GM12878 (cell line): Measurements from ENCODE around the gene IFIT3. TPM values are rescaled to one million over a fixed set of nuclear protein-coding genes. Genes with fewer than 3 reads are reported as not detected.

Experiments
- CHD4 ChIP-seq: fragments of 200-600 bp; sonication (generic); IDR thresholded peaks from 2 replicates; pipeline ENCODE4 v1.6.1; 2016; ENCODE audit warnings: mild to moderate bottlenecking
- CTCF ChIP-seq, 3 experiments: IDR thresholded peaks in 2 of 3; conservative IDR thresholded peaks in 1 of 3; 2 replicates each; pipeline ENCODE4 v1.5.1; 2011; ENCODE audit warnings: low read depth in 3 of 3, low read length in 3 of 3, mild to moderate bottlenecking in 3 of 3, control low read depth in 2 of 3, moderate library complexity in 2 of 3, inconsistent platforms in 1 of 3, mixed read lengths in 1 of 3; ENCODE audit not compliant: control insufficient read depth in 2 of 3, insufficient read depth in 1 of 3; ENCODE audit errors: extremely low read depth in 1 of 3
- CUX1 ChIP-seq: IDR thresholded peaks from 2 replicates; pipeline ENCODE4 v1.6.1; 2012; ENCODE audit warnings: improper control_type of control experiment, low read depth, low read length; ENCODE audit not compliant: insufficient replicate concordance
- KLF5 ChIP-seq: fragments of 450-650 bp; IDR thresholded peaks from 2 replicates; pipeline ENCODE4 v1.6.1; 2014; ENCODE audit warnings: mild to moderate bottlenecking; ENCODE audit not compliant: partially characterized antibody
- MEF2B ChIP-seq: fragments of 450-650 bp; IDR thresholded peaks from 2 replicates; pipeline ENCODE4 v1.6.1; 2018; ENCODE audit warnings: mild to moderate bottlenecking, moderate library complexity; ENCODE audit not compliant: partially characterized antibody, poor library complexity, severe bottlenecking
- MXI1 ChIP-seq: fragments of 150-350 bp; IDR thresholded peaks from 2 replicates; pipeline ENCODE4 v1.6.1; 2011; ENCODE audit warnings: low read depth, mild to moderate bottlenecking, inconsistent platforms, low read length, improper control_type of control experiment
- NFIC ChIP-seq: IDR thresholded peaks from 2 replicates; pipeline ENCODE4 v1.6.1; 2012; ENCODE audit warnings: low read depth, mild to moderate bottlenecking, inconsistent platforms, low read length, moderate library complexity
- NR2F1 ChIP-seq: fragments of 450-650 bp; conservative IDR thresholded peaks from 2 replicates; pipeline ENCODE4 v1.6.1; 2017; ENCODE audit warnings: mild to moderate bottlenecking
- STAT1 ChIP-seq: fragments of 450-650 bp; conservative IDR thresholded peaks from 2 replicates; pipeline ENCODE4 v1.6.1; 2014; ENCODE audit warnings: antibody characterized with exemption, mild to moderate bottlenecking
- ZNF592 ChIP-seq: fragments of 450-650 bp; IDR thresholded peaks from 2 replicates; pipeline ENCODE4 v1.6.1; 2017; ENCODE audit warnings: mild to moderate bottlenecking, moderate library complexity
- ZNF622 ChIP-seq: fragments of 450-650 bp; IDR thresholded peaks from 2 replicates; pipeline ENCODE4 v1.6.1; 2017; ENCODE audit warnings: mild to moderate bottlenecking, inconsistent platforms
- polyA plus RNA-seq, 11 experiments: library from polyadenylated mRNA; depleted of rRNA in 4 of 11; unstranded in 6 of 11; stranded (reverse) in 5 of 11; fragments of >200 nt; fragmentation: Nextera tagmentation in 4 of 11; fragmentation: Illumina TruSeq in 1 of 11; extraction: Ambion mirVana in 4 of 11; extraction: Trizol in 1 of 11; gene quantifications; 1 replicate in 1 of 11; 2 replicates in 10 of 11; pipeline versions ENCODE4 v1.2.1 to v1.2.3, GENCODE V29; 2011 to 2016; ENCODE audit warnings: inconsistent platforms in 2 of 11, missing spikeins in 2 of 11, low read depth in 1 of 11
- total RNA-seq, 4 experiments: library from RNA; depleted of rRNA in 3 of 4; stranded (reverse); fragments of >200 nt in 3 of 4; fragmentation: Illumina TruSeq in 1 of 4; extraction: Trizol in 1 of 4; gene quantifications; 2 replicates each; pipeline versions ENCODE4 v1.2.1 to v1.2.3, GENCODE V29; 2013 to 2021

IFIT3 gene
- total and polyA plus RNA-seq, 10 of the 15 experiments (the other 5 are each of a cell fraction or from before 2014, with no cell fraction given), result 27.0 to 70.2 (median 51.1) TPM

GRCh38 chr10:89389254-89389653, 61.5 kb downstream of the IFIT3 start (continued):
- TF ChIP-seq ZNF592 (0 out of 2 replicates have a peak, but pooled peaks have one; percentile 12), MEF2B (no peak), STAT1 (no peak), CUX1 (no peak), MXI1 (no peak), KLF5 (no peak), CTCF (IDR thresholded peaks at IDR 0.05 in 2 of 3, conservative IDR thresholded peaks at IDR 0.05 in 1 of 3; ENCODE audit: control insufficient read depth in 2 of 3, extremely low read depth in 1 of 3, insufficient read depth in 1 of 3, low read depth in 3 of 3, low read length in 3 of 3) (peak; percentile 29 to 64 (median 31); a peak in 4 of 6 replicates), ZNF622 (no peak), CHD4 (no peak), NR2F1 (no peak), NFIC (no peak)
